GM18873 (cell line): ENCODE data around the gene PTGES3.
A peak's percentile ranks its signal among the peaks of the same experiment; 100 is the strongest.

Source experiments
- ATAC-seq: cut with Tn5 transposase; IDR thresholded peaks from one replicate; pipeline ENCODE4 v1.9.1; 2021; ENCODE audit warnings: mild to moderate bottlenecking, moderate library complexity, moderate number of reproducible peaks; ENCODE audit not compliant: unreplicated experiment, low FRiP score

Gene PTGES3

GRCh38 chr12:56631790-56632700, 56.0 kb downstream of the PTGES3 start:
- ATAC-seq: no peak

GRCh38 chr12:56630180-56630632, 57.9 kb downstream of the PTGES3 start, which contains the start of gene BAZ2A:
Gene BAZ2A (minus strand): TSS chr12:56630326. CDS start chr12:56617530, 12,796 bp downstream.
- ATAC-seq: peak; percentile 42

GRCh38 chr12:56629459-56630179, 58.5 kb downstream of the PTGES3 start:
- ATAC-seq: peak; percentile 1

- no peak for ATAC-seq
These were observed 59.2 kb downstream of the PTGES3 start for GRCh38 chr12:56628671-56629458.

GRCh38 chr12:56626701-56627100, 61.4 kb downstream of the PTGES3 start:
- no peak for ATAC-seq

- ATAC-seq: no peak
These were observed 65.5 kb downstream of the PTGES3 start for GRCh38 chr12:56622535-56622934.

GRCh38 chr12:56616925-56617324, 71.2 kb downstream of the PTGES3 start:
- no peak for ATAC-seq

GRCh38 chr12:56616244-56616643, 71.8 kb downstream of the PTGES3 start:
- no peak for ATAC-seq

GRCh38 chr12:56614627-56615026, 73.5 kb downstream of the PTGES3 start:
- no peak for ATAC-seq
